Type B pancreatic cell (in vitro differentiated cells): ENCODE measurements around the gene IL17RE. TPM values are rescaled to one million over a fixed set of nuclear protein-coding genes. Genes with fewer than 3 reads are reported as not detected.
"Not testable (repeated sequence)": the region's sequence is repeated elsewhere in the genome, so short reads cannot be mapped to it uniquely, and the experiment has no call there.

Experiments used
- DNase-seq: peaks from one replicate; pipeline ENCODE4 v3.0.0; 2021; ENCODE audit warnings: mixed read lengths; ENCODE audit not compliant: unreplicated experiment; ENCODE audit errors: extremely low spot score
- H3K27ac Mint-ChIP-seq: 2 replicates; pipeline ENCODE4 v1.8.0; 2021; ENCODE audit warnings: mild to moderate bottlenecking, mixed read lengths
- H3K27me3 Mint-ChIP-seq: 2 replicates; pipeline ENCODE4 v1.8.0; 2021; ENCODE audit warnings: mixed read lengths
- H3K36me3 Mint-ChIP-seq: 2 replicates; pipeline ENCODE4 v1.8.0; 2021; ENCODE audit warnings: mixed read lengths
- H3K4me1 Mint-ChIP-seq: one replicate; pipeline ENCODE4 v1.8.0; 2021; ENCODE audit warnings: mixed read lengths; ENCODE audit not compliant: unreplicated experiment
- H3K4me3 Mint-ChIP-seq: 2 replicates; pipeline ENCODE4 v1.8.0; 2021; ENCODE audit warnings: mild to moderate bottlenecking, mixed read lengths
- H3K9me3 Mint-ChIP-seq: 2 replicates; pipeline ENCODE4 v1.8.0; 2021; ENCODE audit warnings: mixed read lengths
- total RNA-seq: library from RNA; stranded (reverse); gene quantifications from 2 replicates; pipeline ENCODE4 v1.2.1, GENCODE V29; 2021; ENCODE audit warnings: low replicate concordance
- TF ChIP-seq, protein P1 (sequence below): fragments of 200-600 bp; sonication (generic); conservative IDR thresholded peaks from 2 replicates; pipeline ENCODE4 v1.5.0; 2021; ENCODE audit warnings: antibody characterized with exemption, mild to moderate bottlenecking

IL17RE gene
- total RNA-seq, 1 donor from 2014 or later = 13.6 TPM

GRCh38 chr3:9898467-9899241 lies 4.0 kb upstream of the IL17RE start:
- peaks cover 37% of the 10 kb centered on the region for H3K4me1 Mint-ChIP-seq
- no peaks in the 10 kb centered on the region for H3K9me3 Mint-ChIP-seq
- peaks cover 5% of the 10 kb centered on the region for H3K36me3 Mint-ChIP-seq
- DNase-seq = no peak
- H3K4me3 Mint-ChIP-seq = peak overlapping the region; percentile 25
- H3K27me3 Mint-ChIP-seq = no peaks in the 10 kb centered on the region
- peak overlapping the region; percentile 69 for H3K27ac Mint-ChIP-seq
- TF ChIP-seq, protein P1, sequence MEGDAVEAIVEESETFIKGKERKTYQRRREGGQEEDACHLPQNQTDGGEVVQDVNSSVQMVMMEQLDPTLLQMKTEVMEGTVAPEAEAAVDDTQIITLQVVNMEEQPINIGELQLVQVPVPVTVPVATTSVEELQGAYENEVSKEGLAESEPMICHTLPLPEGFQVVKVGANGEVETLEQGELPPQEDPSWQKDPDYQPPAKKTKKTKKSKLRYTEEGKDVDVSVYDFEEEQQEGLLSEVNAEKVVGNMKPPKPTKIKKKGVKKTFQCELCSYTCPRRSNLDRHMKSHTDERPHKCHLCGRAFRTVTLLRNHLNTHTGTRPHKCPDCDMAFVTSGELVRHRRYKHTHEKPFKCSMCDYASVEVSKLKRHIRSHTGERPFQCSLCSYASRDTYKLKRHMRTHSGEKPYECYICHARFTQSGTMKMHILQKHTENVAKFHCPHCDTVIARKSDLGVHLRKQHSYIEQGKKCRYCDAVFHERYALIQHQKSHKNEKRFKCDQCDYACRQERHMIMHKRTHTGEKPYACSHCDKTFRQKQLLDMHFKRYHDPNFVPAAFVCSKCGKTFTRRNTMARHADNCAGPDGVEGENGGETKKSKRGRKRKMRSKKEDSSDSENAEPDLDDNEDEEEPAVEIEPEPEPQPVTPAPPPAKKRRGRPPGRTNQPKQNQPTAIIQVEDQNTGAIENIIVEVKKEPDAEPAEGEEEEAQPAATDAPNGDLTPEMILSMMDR = no peak

DNA sequence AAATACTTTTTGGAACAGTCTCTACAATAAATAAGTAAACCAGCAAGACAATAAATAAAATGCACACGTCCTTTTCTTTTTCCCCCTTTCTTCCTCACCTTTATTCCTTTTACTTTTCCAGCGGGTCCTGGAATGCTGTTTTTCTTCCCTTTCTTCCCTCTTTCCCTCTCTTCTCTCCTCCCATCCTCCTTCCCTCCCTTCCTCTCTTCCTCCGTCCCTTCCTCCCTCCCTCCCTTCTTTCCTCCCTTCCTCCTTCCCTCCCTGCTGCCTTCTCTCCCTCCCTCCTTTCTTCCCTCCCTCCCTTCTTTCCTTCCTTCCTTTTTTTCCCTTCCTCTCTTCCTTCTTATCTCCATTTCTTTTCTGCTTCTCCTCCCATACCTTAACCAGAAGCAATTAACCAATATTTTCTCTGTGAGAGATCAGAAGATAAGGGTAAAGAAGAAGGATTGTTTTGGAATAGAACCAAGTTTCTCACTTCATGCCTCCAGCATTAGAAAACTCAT lies 3.3 kb upstream of the IL17RE start:
- peaks cover 37% of the 10 kb centered on the region for H3K4me1 Mint-ChIP-seq
- H3K9me3 Mint-ChIP-seq = no peaks in the 10 kb centered on the region
- DNase-seq = no peak
- H3K27ac Mint-ChIP-seq = peak overlapping the region; percentile 69
- H3K36me3 Mint-ChIP-seq = no peaks in the 10 kb centered on the region
- H3K4me3 Mint-ChIP-seq = peak overlapping the region; percentile 25
- H3K27me3 Mint-ChIP-seq = no peaks in the 10 kb centered on the region
- TF ChIP-seq, protein P1 = no peak

DNA sequence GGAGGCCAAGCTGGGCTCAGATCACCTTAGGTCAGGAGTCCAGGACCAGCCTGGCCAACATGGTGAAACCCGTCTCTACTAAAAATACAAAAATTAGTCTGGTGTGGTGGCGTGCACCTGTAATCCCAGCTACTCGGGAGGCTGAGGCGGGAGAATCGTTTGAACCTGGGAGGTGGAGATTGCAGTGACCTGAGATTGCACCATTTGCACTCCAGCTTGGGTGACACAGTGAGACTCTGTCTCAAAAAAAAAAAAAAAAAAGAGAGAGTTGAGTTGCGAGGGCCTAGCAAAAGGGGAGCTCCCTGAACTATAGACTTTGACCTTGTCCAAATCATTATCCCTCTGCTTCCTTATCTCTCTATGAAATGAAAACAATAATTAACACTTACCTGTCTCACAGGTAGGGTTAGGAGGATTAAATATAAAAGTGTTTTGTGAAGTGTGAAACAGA lies 1.7 kb upstream of the IL17RE start:
- not testable (repeated sequence) for H3K9me3 Mint-ChIP-seq, H3K27me3 Mint-ChIP-seq, DNase-seq, H3K36me3 Mint-ChIP-seq, H3K27ac Mint-ChIP-seq
- Mint-ChIP-seq H3K4me3 (peak overlapping the region; percentile 43), H3K4me1 (peaks cover 34% of the 10 kb centered on the region)

DNA sequence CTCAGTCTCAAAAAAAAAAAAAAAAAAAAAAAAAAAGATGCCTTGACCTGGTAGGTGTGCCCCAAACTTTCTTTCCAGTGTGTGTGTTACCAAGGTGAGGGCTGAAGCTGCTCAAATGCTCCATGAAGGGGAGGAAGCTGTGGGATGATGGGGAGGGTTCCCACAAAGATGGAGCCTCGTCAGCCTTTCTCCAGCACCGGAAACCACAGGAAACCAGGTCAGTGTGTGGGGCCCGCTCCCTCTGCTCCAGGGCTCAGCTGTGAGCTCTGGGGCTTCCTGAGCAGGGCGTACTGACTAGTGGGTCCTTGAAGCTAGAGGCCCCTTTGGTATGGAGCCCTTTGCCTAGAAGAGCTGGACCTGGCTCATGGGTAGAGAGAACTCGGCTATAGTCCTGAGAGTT lies 681 bp upstream of the IL17RE start:
- peaks cover 34% of the 10 kb centered on the region for H3K4me1 Mint-ChIP-seq
- H3K27me3 Mint-ChIP-seq = no peaks in the 10 kb centered on the region
- TF ChIP-seq, protein P1 = no peak
- no peaks in the 10 kb centered on the region for H3K36me3 Mint-ChIP-seq
- peak overlapping the region; percentile 81 for H3K27ac Mint-ChIP-seq
- H3K9me3 Mint-ChIP-seq = no peaks in the 10 kb centered on the region
- DNase-seq = no peak
- H3K4me3 Mint-ChIP-seq = peak overlapping the region; percentile 85

- Mint-ChIP-seq H3K27ac (peak overlapping the region; percentile 66), H3K36me3 (no peaks in the 10 kb centered on the region), H3K4me1 (peaks cover 30% of the 10 kb centered on the region), H3K9me3 (no peaks in the 10 kb centered on the region), H3K27me3 (no peaks in the 10 kb centered on the region), H3K4me3 (peak overlapping the region; percentile 85)
- no peak for DNase-seq
- TF ChIP-seq, protein P1 = no peak
Observed at GRCh38 chr3:9903238-9903624, 583 bp downstream of the IL17RE start.

DNA sequence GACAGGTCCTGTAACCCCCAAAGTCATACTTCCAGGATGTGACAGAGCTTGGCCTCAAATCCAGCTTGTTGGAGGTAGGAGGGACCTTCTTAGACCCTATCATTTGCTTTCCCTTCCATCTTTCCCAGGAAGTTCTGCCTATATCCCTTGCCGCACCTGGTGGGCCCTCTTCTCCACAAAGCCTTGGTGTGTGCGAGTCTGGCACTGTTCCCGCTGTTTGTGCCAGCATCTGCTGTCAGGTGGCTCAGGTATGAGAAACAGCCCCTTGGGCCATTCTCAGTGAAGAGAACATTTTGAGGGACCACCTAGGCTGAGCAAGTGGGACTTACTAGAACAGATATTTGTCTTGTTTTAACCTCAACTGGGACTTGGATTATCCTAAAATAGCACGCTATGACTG lies 1.3 kb downstream of the IL17RE start:
- H3K4me1 Mint-ChIP-seq = peaks cover 23% of the 10 kb centered on the region
- no peaks in the 10 kb centered on the region for H3K27me3 Mint-ChIP-seq
- no peaks in the 10 kb centered on the region for H3K36me3 Mint-ChIP-seq
- peak overlapping the region; percentile 85 for H3K4me3 Mint-ChIP-seq
- TF ChIP-seq, protein P1 = no peak
- DNase-seq = no peak
- H3K9me3 Mint-ChIP-seq = no peaks in the 10 kb centered on the region
- H3K27ac Mint-ChIP-seq = peak overlapping the region; percentile 66
